SK-N-SH (cell line): ENCODE measurements around the gene ITSN1. TPM values are rescaled to one million over a fixed set of nuclear protein-coding genes. Genes with fewer than 3 reads are reported as not detected.

Source experiments
- CTCF ChIA-PET: fragments of 300-600, 350-600 bp; formaldehyde crosslinking; extraction: SDS; loops from one replicate; lab custom pipeline; 2021; lab: Yijun Ruan, JAX
- POLR2A ChIA-PET: fragments of 350-600 bp; sonication (Branson Sonifier 250); formaldehyde crosslinking; extraction: SDS; loops from one replicate; lab custom pipeline; 2020; ENCODE audit warnings: antibody characterized with exemption, inconsistent platforms; lab: Yijun Ruan, JAX
- DNase-seq: peaks from one replicate; pipeline ENCODE4 v3.0.0; 2012
- H2AFZ ChIP-seq: fragments of 200-600 bp; sonication (generic); 2 replicates; pipeline ENCODE4 v1.8.1; 2016; ENCODE audit warnings: antibody characterized with exemption, mild to moderate bottlenecking, low read depth
- H3F3A ChIP-seq: fragments of 200-600 bp; sonication (generic); replicated peaks from 2 replicates; pipeline ENCODE3; 2016; ENCODE audit warnings: antibody characterized with exemption, mild to moderate bottlenecking; ENCODE audit not compliant: insufficient read depth
- H3K27ac ChIP-seq, 2 experiments: fragments of 200-500 bp in 1 of 2; fragments of 200-600 bp in 1 of 2; sonication (Bioruptor generic) in 1 of 2; sonication (generic), shearing (Covaris generic) in 1 of 2; 2 replicates each; pipeline versions ENCODE4 v1.5.1 to v1.6.1; 2014 to 2016; ENCODE audit warnings: low read depth in 2 of 2, inconsistent platforms in 1 of 2, low read length in 1 of 2, mild to moderate bottlenecking in 1 of 2, mixed read lengths in 1 of 2
- H3K27me3 ChIP-seq: fragments of 200-600 bp; sonication (generic), shearing (Covaris generic); 2 replicates; pipeline ENCODE4 v1.6.1; 2016; ENCODE audit warnings: mixed run types; ENCODE audit not compliant: insufficient read depth
- H3K36me3 ChIP-seq, 2 experiments: fragments of 200-500 bp in 1 of 2; fragments of 200-600 bp in 1 of 2; sonication (Bioruptor generic) in 1 of 2; sonication (generic) in 1 of 2; replicated peaks in 1 of 2; 2 replicates each; pipeline versions ENCODE3 to v1.5.1; 2014 to 2016; ENCODE audit warnings: low read length in 1 of 2, mild to moderate bottlenecking in 1 of 2; ENCODE audit not compliant: insufficient read depth in 2 of 2, control insufficient read depth in 1 of 2
- H3K4me1 ChIP-seq, 2 experiments: fragments of 200-500 bp in 1 of 2; fragments of 200-600 bp in 1 of 2; sonication (Bioruptor generic) in 1 of 2; sonication (generic), shearing (Covaris generic) in 1 of 2; 2 replicates each; pipeline versions ENCODE4 v1.5.1 to v1.6.1; 2014 to 2016; ENCODE audit warnings: low read depth in 1 of 2, low read length in 1 of 2, mixed run types in 1 of 2; ENCODE audit not compliant: insufficient read depth in 2 of 2, control insufficient read depth in 1 of 2
- H3K4me2 ChIP-seq: fragments of 200-600 bp; sonication (generic), shearing (Covaris generic); 2 replicates; pipeline ENCODE4 v1.6.1; 2017; ENCODE audit warnings: mixed run types
- H3K4me3 ChIP-seq, 2 experiments: fragments of 200-500 bp in 1 of 2; fragments of 200-600 bp in 1 of 2; sonication (Bioruptor generic) in 1 of 2; sonication (generic), shearing (Covaris generic) in 1 of 2; 2 replicates each; pipeline versions ENCODE4 v1.5.1 to v1.8.1; 2014 to 2016; ENCODE audit warnings: low read depth in 2 of 2, inconsistent platforms in 1 of 2, low read length in 1 of 2, mild to moderate bottlenecking in 1 of 2, mixed read lengths in 1 of 2, moderate library complexity in 1 of 2
- H3K79me2 ChIP-seq: fragments of 200-600 bp; sonication (generic); 2 replicates; pipeline ENCODE4 v1.8.1; 2017; ENCODE audit warnings: mild to moderate bottlenecking; ENCODE audit not compliant: insufficient read depth
- H3K9ac ChIP-seq: fragments of 200-600 bp; sonication (generic); 2 replicates; pipeline ENCODE4 v1.6.1; 2017; ENCODE audit warnings: mixed run types
- H3K9me2 ChIP-seq: fragments of 200-600 bp; sonication (generic); 2 replicates; pipeline ENCODE4 v1.6.1; 2017; ENCODE audit warnings: mixed run types
- H3K9me3 ChIP-seq: fragments of 200-600 bp; sonication (generic); 2 replicates; pipeline ENCODE4 v1.6.1; 2017; ENCODE audit warnings: mixed run types, mild to moderate bottlenecking, moderate library complexity
- H4K20me1 ChIP-seq: fragments of 200-600 bp; sonication (generic); 2 replicates; pipeline ENCODE4 v1.6.1; 2017; ENCODE audit warnings: mild to moderate bottlenecking, mixed run types; ENCODE audit not compliant: insufficient read depth
- CHD2 ChIP-seq: fragments of 150-350 bp; IDR thresholded peaks from 2 replicates; pipeline ENCODE4 v1.6.1; 2018; ENCODE audit warnings: low read length; ENCODE audit not compliant: partially characterized antibody
- CTCF ChIP-seq: fragments of 200-600 bp; sonication (generic); IDR thresholded peaks from 2 replicates; pipeline ENCODE4 v1.6.1; 2017; ENCODE audit warnings: antibody characterized with exemption, mild to moderate bottlenecking, moderate library complexity
- FOSL2 ChIP-seq: IDR thresholded peaks from 2 replicates; pipeline ENCODE4 v1.4.0; 2012; ENCODE audit warnings: low read depth, mild to moderate bottlenecking, moderate library complexity, borderline replicate concordance
- FOXJ3 ChIP-seq: sonication (generic); formaldehyde crosslinking; IDR thresholded peaks from 2 replicates; pipeline ENCODE4 v1.5.1; 2020; ENCODE audit warnings: mild to moderate bottlenecking, missing genetic modification reagents
- FOXM1 ChIP-seq: IDR thresholded peaks from 2 replicates; pipeline ENCODE4 v1.4.0; 2012; ENCODE audit warnings: low read depth, mild to moderate bottlenecking
- GABPA ChIP-seq: IDR thresholded peaks from 2 replicates; pipeline ENCODE4 v1.4.0; 2012; ENCODE audit warnings: low read depth, mild to moderate bottlenecking
- IRF3 ChIP-seq: fragments of 150-350 bp; IDR thresholded peaks from 2 replicates; pipeline ENCODE4 v1.6.1; 2016; ENCODE audit warnings: mild to moderate bottlenecking, low read depth, low read length
- MAX ChIP-seq: IDR thresholded peaks from 2 replicates; pipeline ENCODE4 v1.4.0; 2012; ENCODE audit warnings: low read depth
- MEF2A ChIP-seq: IDR thresholded peaks from 2 replicates; pipeline ENCODE4 v1.4.0; 2012; ENCODE audit warnings: low read depth, borderline replicate concordance
- MXI1 ChIP-seq: IDR thresholded peaks from 2 replicates; pipeline ENCODE4 v1.6.1; 2012; ENCODE audit warnings: mild to moderate bottlenecking, low read depth, low read length, improper control_type of control experiment
- NRF1 ChIP-seq: IDR thresholded peaks from 2 replicates; pipeline ENCODE4 v1.6.1; 2012; ENCODE audit warnings: low read depth, mild to moderate bottlenecking, low read length
- RAD21 ChIP-seq: IDR thresholded peaks from 2 replicates; pipeline ENCODE4 v1.6.1; 2012; ENCODE audit warnings: mild to moderate bottlenecking, low read length
- RCOR1 ChIP-seq: fragments of 150-350 bp; IDR thresholded peaks from 2 replicates; pipeline ENCODE4 v1.6.1; 2017; ENCODE audit warnings: antibody characterized with exemption, low read length
- SIN3A ChIP-seq: IDR thresholded peaks from 2 replicates; pipeline ENCODE4 v1.6.1; 2012; ENCODE audit warnings: low read depth, mild to moderate bottlenecking, low read length, moderate library complexity, borderline replicate concordance
- SMC3 ChIP-seq: IDR thresholded peaks from 2 replicates; pipeline ENCODE4 v1.6.1; 2012; ENCODE audit warnings: low read depth, low read length, improper control_type of control experiment
- TAF1 ChIP-seq: IDR thresholded peaks from 2 replicates; pipeline ENCODE4 v1.6.1; 2012; ENCODE audit warnings: low read depth, mild to moderate bottlenecking, low read length, moderate library complexity, borderline replicate concordance
- TCF12 ChIP-seq: IDR thresholded peaks from 2 replicates; pipeline ENCODE4 v1.4.0; 2012
- TEAD4 ChIP-seq: IDR thresholded peaks from 2 replicates; pipeline ENCODE4 v1.4.0; 2012; ENCODE audit warnings: mild to moderate bottlenecking, borderline replicate concordance; ENCODE audit not compliant: insufficient read depth
- YY1 ChIP-seq: IDR thresholded peaks from 2 replicates; pipeline ENCODE4 v1.4.0; 2012; ENCODE audit warnings: low read depth, mild to moderate bottlenecking
- WGBS: methylation state at CpG from one replicate; pipeline ENCODE4 v1.1.6; 2017; ENCODE audit warnings: low lambda C conversion rate; 5-methylcytosine and 5-hydroxymethylcytosine counted together
- polyA plus RNA-seq, 3 experiments: library from polyadenylated mRNA; depleted of rRNA; stranded (reverse); fragments of >200 nt; gene quantifications; 2 replicates each; pipeline ENCODE4 v1.2.3, GENCODE V29; 2012
- TF ChIP-seq, protein P1 (sequence below): IDR thresholded peaks from 2 replicates; pipeline ENCODE4 v1.4.0; 2012; ENCODE audit warnings: low read depth, borderline replicate concordance
- TF ChIP-seq, protein P2 (sequence below): IDR thresholded peaks from 2 replicates; pipeline ENCODE4; 2012
- TF ChIP-seq, protein P3 (sequence below): IDR thresholded peaks from 2 replicates; pipeline ENCODE4 v1.4.0; 2012; ENCODE audit warnings: low read depth, borderline replicate concordance

Gene ITSN1
- polyA plus RNA-seq, 1 of the 3 experiments (the other 2 are of a cell fraction), result 27.8 TPM

DNA sequence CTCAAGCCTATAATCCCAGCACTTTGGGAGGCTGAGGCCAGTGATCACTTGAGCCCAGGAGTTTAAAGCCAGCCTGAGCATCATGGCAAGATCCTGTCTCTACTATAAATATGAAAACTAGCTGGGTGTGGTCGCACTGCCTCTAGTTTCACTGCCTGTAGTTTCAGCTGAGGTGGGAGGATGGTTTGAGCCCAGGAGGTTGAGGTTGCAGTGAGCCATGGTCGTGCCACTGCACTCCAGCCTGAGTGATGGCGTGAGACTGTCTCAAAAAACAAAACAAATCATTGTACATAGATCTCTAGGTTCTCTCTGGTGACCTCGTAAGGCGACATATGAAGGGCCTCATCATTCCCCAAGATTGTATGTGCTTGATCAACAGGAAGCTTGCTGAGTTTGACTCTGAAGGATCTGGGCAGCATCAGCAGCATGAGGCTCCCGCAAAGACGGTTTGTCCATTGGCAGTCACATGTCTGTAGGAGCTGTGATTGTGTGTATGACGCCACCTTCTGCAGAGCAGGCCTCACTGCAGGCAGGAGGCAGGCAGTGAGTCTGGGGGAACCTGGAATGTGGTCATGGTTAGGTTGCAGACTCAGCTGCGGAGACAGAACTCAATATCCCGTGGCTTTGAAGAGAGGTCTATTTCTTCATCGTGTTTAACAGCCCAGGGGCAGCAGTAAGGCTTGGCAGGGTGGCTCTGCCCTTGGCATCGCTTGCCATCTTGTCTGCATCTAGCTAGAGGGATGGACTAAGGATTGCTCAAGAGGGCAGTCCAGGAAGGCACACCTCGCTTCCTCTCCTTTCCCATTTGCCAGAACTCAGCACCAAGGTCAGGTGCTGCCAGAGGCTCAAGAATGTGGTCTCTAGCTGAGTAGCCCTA is 259.3 kb downstream of the ITSN1 start:
- Histone ChIP-seq H3K27me3 (no peaks in the 10 kb centered on the region), H3K27ac (no peak overlapping the region), H2AFZ (no peak overlapping the region), H3K9me3 (no peaks in the 10 kb centered on the region), H3K9me2 (no peaks in the 10 kb centered on the region), H4K20me1 (no peaks in the 10 kb centered on the region), H3F3A (peaks cover 6% of the 10 kb centered on the region), H3K79me2 (no peaks in the 10 kb centered on the region), H3K4me1 (no peaks in the 10 kb centered on the region)
- DNase-seq, result peak; percentile 62
- 82% methylated on average over 12 of the region's 13 CpGs for WGBS
- TF ChIP-seq YY1 (no peak), GABPA (no peak), MXI1 (peak; percentile 44), FOSL2 (no peak), RAD21 (peak; percentile 72), NRF1 (no peak), FOXM1 (no peak), IRF3 (no peak), MEF2A (no peak), CHD2 (no peak), CTCF (peak; percentile 60), FOXJ3 (CRISPR knock-in tag) (no peak), TEAD4 (no peak), MAX (peak; percentile 71), TCF12 (no peak), SIN3A (0 out of 2 replicates have a peak, but pooled peaks have one; percentile 36), SMC3 (peak; percentile 54), TAF1 (no peak), RCOR1 (no peak)
- TF ChIP-seq, protein P1, sequence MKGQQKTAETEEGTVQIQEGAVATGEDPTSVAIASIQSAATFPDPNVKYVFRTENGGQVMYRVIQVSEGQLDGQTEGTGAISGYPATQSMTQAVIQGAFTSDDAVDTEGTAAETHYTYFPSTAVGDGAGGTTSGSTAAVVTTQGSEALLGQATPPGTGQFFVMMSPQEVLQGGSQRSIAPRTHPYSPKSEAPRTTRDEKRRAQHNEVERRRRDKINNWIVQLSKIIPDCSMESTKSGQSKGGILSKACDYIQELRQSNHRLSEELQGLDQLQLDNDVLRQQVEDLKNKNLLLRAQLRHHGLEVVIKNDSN, result peak; percentile 70; the same call in 1 of the 2 replicates
- TF ChIP-seq, protein P2, sequence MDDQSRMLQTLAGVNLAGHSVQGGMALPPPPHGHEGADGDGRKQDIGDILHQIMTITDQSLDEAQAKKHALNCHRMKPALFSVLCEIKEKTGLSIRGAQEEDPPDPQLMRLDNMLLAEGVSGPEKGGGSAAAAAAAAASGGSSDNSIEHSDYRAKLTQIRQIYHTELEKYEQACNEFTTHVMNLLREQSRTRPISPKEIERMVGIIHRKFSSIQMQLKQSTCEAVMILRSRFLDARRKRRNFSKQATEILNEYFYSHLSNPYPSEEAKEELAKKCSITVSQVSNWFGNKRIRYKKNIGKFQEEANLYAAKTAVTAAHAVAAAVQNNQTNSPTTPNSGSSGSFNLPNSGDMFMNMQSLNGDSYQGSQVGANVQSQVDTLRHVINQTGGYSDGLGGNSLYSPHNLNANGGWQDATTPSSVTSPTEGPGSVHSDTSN, result no peak
- TF ChIP-seq, protein P3, sequence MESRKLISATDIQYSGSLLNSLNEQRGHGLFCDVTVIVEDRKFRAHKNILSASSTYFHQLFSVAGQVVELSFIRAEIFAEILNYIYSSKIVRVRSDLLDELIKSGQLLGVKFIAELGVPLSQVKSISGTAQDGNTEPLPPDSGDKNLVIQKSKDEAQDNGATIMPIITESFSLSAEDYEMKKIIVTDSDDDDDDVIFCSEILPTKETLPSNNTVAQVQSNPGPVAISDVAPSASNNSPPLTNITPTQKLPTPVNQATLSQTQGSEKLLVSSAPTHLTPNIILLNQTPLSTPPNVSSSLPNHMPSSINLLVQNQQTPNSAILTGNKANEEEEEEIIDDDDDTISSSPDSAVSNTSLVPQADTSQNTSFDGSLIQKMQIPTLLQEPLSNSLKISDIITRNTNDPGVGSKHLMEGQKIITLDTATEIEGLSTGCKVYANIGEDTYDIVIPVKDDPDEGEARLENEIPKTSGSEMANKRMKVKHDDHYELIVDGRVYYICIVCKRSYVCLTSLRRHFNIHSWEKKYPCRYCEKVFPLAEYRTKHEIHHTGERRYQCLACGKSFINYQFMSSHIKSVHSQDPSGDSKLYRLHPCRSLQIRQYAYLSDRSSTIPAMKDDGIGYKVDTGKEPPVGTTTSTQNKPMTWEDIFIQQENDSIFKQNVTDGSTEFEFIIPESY, result no peak
- TF ChIP-seq, all 33 proteins: peak for 7
- Histone ChIP-seq H3K9ac (no peak overlapping the region), H3K4me2 (no peak overlapping the region), H3K4me3 (peak overlapping the region in 1 of 2 experiments; percentile 12; a peak in 1 of 4 replicates), H3K36me3 (peaks cover 32 to 33% of the 10 kb centered on the region in 2 experiments)
- ChIA-PET POLR2A (no interaction called here), CTCF (interaction anchor here (0.6 to 1.4 kb wide), 6 partner anchors 10 to 460 kb away, joined by 3 to 5 read pairs (median 4); no protein-coding TSS in a partner anchor)
